NCI-H1694 treated with DMSO at 0.1 percent for 48 hours (cell line): ENCODE data around the gene HIRIP3.
"Not testable (repeated sequence)": the region's sequence is repeated elsewhere in the genome, so short reads cannot be mapped to it uniquely, and the experiment has no call there.

Experiments
- DNase-seq: peaks from one replicate; lab custom pipeline; 2025; lab: John Stamatoyannopoulos, UW

HIRIP3 gene

GRCh38 chr16:30016555-30017276 lies 21.3 kb upstream of the HIRIP3 start:
- no peak for DNase-seq

DNA sequence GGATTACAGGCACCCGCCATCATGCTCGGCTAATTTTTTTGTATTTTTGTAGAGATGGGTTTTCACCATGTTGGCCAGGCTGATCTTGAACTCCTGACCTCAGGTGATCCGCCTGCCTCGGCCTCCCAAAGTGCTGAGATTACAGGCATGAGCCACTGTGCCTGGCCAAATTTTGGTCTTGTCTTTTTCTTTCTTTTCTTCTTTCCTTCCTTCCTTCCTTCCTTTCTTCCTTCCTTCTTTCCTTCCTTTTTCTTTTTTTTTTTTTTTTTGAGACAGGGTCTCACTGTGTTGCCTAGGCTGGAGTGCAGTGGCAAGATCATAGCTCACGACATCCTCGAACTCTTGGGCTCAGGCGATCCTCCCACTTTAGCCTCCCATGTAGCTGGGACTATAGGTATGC lies 20.0 kb upstream of the HIRIP3 start:
- DNase-seq: not testable (repeated sequence)

DNA sequence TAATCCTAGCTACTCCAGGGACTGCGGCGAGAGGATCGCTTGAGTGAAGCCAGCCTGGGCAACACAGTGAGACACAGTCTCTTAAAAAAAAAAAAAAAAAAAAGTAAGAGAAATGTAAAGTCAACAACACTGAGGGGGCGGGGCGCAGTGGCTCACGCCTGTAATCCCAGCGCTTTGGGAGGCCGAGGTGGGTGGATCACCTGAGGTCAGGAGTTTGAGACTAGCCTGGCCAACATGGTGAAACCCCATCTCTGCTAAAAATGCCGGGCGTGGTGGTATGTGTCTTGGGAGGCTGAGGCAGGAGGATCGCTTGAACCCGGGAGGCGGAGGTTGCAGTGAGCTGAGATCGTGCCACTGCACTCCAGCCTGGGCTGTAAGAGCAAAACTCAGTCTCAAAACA lies 17.2 kb upstream of the HIRIP3 start:
- DNase-seq: not testable (repeated sequence)

GRCh38 chr16:30011714-30012504 lies 16.5 kb upstream of the HIRIP3 start:
- DNase-seq: no peak

DNA sequence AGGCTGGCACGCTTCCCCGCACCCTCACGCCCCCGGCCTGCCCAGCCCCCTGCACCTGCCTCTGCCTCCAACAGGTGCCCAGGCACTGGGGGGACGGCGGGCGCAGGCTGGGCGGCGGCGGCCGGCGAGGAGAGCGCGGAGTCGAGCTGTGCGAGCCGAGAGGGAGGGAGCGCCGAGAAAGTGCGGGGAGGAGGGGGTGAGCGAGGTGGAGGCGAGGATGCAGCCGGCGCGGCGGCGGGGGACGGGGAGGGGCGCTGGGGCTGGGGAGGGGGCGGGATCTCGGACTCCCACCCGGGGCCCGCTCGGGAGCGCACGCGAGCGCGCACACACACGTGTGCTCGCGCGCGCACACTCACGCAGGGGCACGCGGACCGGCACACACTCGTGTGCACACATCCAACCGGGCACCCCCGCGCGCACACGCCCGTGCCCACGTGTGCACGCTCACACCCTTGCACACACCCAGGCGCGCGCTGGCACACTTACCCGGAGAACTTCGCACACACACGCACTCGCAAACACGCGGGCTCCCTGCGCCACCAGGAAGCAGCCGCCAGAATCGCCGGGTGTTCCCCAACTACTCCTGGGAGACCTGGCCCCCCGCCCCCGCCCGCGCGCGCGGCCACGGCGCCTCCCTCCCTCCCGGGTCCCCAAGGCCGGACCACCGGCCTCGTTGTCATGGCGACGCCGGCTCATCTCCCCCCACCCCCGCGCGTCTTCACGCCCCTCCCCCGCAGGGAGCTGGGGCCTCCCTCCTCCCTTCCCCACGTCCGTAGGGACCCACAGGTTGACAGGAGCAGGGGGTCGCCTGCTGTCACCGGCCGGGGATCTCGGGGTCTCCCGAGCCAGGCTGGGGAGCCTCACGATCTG lies 15.7 kb upstream of the HIRIP3 start, which contains the start of gene DOC2A:
TSS of gene DOC2A (minus strand) at position 184 of the 870 bp plus-strand sequence. CDS start 805 bp downstream, outside the sequence.
- no peak for DNase-seq

DNA sequence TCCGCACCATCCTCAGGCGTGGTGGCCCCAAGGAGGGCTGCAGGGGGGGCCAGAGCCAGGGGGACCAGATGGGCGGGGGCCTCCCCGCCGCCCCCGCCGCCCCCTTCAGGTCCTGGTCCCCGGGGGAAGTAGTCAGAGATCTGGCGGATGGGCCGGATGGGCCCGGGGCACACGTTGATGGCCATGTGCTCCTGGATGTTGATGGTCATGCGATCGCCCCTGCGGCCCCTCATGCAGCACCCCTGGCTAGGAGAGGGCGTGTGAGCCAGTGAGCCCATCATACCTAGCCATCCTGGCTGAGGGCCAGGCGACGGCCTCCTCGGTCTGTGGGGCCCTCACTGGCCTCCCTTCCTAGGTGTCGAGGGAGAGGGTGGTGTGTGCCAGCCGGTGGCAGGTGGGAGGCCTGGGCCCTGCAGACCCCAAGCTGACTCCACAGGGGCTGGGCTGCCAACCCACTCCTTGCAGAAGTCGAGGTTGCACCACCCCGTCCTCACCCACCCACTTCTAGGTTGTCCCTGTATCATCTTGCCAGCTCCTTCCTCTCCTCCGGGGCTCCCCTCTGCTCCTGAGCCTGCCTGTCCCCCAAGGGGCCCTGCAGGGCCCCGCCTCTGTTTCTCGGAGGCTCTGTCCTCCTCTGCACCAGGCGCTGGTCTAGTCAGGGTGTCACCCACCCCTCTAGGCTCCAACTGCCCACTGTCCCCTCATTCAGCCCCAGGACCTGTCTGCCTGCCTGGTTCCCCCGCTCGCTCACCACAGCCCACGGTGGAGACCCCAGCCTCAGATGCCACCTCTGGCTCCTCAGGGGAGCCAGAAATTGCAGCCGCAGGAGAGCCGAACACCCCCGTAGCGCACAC lies 14.8 kb upstream of the HIRIP3 start:
- no peak for DNase-seq

- DNase-seq: no peak
Observed at GRCh38 chr16:30009085-30009862, 13.9 kb upstream of the HIRIP3 start.

GRCh38 chr16:30007378-30007895 lies 12.0 kb upstream of the HIRIP3 start:
- DNase-seq: no peak

DNA sequence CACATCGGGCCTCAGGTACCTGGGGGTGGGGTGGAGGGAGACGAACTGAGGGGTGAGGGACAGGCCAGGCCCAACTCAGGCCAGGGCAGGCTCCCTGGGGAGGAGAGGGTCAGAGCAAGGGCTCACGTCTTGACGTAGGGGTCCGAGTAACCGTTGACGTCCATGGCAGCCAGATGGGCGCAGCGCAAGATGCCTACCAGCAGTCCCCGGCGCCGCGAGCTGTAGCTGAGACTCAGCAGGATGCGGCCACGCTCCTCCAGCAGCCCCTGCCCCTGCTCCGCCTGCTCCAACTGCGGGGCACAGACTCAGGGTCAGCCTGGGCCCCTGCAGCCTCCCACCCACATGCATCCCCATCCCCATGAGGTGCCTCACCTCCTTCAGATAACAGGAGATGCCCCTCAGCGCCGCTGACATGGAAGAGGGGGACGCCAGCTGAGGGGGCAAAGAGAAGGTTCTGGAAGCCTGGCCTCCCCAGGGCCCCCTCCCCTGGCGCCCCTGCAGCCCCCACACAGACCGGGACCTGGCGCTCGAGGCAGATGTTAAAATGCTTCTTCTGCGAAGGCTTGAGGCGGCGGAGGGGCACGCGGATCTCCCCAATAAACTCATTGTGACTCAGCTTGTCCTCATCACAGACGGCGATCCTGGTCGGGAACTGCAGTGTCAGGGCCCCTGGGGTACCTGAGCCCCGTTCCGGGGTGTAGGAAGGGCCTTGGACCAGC lies 11.4 kb upstream of the HIRIP3 start:
- no peak for DNase-seq

GRCh38 chr16:30006095-30006473 lies 10.7 kb upstream of the HIRIP3 start:
- DNase-seq: no peak

- no peak for DNase-seq
Observed at GRCh38 chr16:30005341-30006094, 10.1 kb upstream of the HIRIP3 start.

DNA sequence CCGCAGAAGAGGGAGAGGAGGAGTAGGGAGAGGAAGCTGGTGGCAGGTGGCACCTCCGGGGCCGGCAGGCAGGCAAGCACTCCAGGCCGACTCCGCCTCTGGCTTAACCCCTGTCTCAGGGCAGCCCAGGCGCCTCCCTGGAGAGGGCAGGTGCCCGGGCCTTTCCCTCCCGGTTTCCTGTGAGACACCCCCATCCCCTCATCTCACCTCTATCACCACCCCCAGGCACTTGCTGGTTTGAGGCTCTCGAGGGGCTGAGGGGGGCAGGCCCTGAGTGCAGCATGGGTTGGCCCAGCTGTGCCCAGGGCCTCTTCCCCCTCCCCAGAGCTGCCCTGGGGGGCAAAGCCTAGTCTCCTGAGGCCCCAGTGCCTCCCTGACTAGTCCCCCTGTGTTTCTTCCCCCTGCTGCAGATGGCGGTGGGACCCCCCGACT lies 9.4 kb upstream of the HIRIP3 start:
- DNase-seq: no peak

DNA sequence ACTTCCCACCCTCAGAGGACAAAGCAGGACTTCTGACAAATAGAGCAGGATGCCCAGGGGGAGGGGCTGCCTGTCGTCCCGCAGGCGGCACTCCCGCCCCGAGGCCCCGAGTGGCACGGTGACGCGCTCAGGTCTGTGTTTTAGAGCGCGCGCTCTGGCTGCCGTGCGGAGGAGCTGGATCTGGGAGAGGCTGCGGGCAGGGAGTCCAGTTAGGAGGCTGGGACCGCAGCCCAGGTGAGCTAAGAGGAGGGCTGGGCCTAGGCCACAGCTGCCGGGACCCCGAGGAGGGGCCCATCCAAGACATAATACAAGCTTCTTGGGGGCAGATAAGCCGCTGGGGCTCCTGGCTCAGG lies 9.0 kb upstream of the HIRIP3 start:
- DNase-seq: no peak

- no peak for DNase-seq
Observed at GRCh38 chr16:30003670-30004423, 8.4 kb upstream of the HIRIP3 start.

DNA sequence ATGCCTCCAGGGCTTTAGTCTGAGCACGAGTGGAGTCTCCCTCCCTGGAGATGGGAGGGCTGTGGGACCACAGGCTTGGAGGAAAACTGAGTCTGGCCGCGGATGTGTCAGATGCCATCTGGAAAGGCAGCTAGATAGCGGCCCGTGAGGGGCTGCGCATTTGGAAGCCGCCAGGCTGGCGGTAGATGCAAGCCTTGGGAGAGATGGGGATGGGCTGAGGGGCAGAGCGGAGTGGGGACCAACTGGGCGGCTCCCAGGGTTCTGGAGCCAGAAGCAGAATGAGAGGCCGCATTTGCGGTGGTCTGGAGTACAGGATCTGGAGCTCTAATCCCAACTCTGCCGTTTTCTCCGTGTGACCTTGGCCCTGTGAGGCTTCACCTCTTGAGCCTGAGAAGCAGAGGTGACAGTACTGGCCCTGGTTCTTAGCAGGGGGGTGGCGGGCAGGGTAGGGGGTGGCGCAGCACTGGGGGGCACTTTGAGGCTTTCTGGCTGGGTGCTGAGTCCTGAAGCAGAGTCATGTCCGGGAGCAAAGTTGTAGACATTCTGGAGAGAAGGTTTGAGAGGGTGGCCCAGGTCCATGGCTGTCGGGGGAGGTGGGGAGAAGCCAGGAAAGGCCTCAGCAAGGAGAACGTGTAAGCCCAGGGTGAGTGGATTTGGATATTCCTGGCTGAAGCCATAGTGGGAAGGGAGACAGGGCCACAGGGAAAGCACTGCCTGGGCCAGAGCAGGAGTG lies 7.4 kb upstream of the HIRIP3 start:
- DNase-seq: no peak

DNA sequence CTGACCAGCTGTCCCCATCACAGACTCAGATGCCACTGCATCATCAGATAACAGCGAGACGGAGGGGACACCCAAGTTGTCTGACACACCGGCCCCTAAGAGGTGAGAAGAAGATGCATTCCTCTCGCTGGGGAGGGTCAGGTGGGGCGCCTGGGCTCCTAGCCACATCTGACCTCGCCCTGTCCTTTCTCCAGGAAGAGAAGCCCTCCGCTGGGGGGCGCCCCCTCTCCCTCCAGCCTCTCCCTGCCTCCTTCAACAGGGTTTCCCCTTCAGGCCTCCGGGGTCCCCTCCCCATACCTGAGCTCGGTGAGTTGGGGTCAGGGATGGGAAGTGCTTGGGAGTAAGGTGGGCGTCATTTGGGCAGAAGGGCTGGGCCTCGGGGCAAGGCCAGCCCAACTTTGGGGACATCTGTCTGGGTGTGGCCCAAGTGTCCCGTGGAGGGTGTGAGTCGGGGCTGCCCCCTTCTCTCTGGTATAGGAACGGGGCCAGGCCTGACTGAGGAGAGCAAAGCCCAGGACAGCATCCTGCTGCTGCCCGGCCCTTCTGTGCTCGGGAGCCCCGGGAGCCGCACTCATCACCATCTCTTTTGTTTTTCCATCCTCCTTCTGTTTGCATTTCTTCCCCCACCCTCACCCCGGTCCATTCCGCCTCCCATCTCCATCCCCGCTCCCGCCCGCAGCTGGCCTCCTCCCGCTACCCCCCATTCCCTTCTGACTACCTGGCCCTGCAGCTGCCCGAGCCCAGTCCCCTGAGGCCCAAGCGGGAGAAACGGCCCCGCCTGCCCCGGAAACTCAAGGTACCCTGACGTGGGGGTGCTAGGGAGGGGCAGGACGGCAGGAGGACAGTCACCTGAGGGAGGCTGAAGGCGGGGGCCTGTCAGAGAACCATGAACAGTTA lies 5.6 kb upstream of the HIRIP3 start:
- DNase-seq: no peak

- no peak for DNase-seq
Observed at GRCh38 chr16:29999605-30000004, 4.2 kb upstream of the HIRIP3 start.
